Measurements from ENCODE around the gene RAP1GAP.

DNA sequence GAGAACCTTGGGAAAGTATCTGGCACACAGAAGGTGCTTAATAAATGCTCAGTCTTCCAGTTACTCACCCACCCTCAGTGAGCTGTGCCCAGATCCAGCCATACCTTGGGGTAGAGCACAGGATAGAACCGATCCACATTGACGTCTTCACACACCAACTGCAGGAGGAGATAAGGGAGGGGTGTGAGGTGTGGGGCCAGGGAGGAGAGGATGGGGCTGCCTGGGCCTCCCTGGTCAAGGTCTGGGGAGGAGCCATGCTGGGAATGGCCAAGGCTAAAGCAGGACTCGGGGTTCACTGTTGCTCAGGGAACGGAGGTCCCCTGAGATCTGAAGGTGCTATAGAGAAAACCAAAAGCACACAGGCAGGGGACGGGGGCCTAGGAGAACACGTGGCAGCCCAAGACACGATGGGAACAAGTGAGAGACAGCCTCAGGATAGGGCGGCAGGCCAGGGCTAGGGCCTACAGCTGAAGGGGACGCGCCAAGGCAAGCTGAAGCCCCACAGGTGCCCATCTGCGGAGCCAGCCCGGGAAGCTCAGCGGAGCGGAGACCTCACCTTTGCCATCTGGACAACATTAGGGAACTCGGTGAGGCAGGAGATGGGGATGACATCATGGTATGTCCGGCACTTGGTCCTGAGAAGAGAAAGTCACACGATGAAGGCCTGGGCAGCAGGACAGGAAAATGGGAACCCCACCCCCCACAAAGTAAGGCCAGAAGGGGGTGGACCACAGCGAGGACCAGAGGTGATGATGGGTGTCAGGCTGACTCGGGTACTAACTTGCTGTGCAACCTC, 55.9 kb downstream of the RAP1GAP start:
- TF ChIP-seq CTCF (conservative IDR thresholded peaks at IDR 0.05; ENCODE audit: low read length) (no peak), EZH2phosphoT487 (IDR thresholded peaks at IDR 0.05; ENCODE audit: borderline replicate concordance) (no peak)

Measured in Loucy (cell line).